Calu3 (cell line): ENCODE results near the gene HYI. TPM values are rescaled to one million over a fixed set of nuclear protein-coding genes. Genes with fewer than 3 reads are reported as not detected.

ENCODE experiments used
- BruUV-seq: library from RNA; stranded (reverse); fragments of 400-500 nt; replicated peaks from 2 replicates; lab custom pipeline; 2021; lab: Mats Ljungman, UMichigan
- CTCF ChIA-PET: fragments of 300-600 bp; sonication (Branson Sonifier 250); formaldehyde crosslinking; loops from one replicate; lab custom pipeline; 2022; ENCODE audit warnings: antibody characterized with exemption; lab: Charles Lee
- DNase-seq: peaks from one replicate; pipeline ENCODE4 v3.0.0; 2022
- H3K27ac Mint-ChIP-seq: one replicate; pipeline ENCODE4 v1.8.0; 2022; ENCODE audit warnings: mixed read lengths; ENCODE audit not compliant: unreplicated experiment
- H3K27me3 Mint-ChIP-seq: one replicate; pipeline ENCODE4 v1.8.0; 2022; ENCODE audit warnings: mixed read lengths; ENCODE audit not compliant: unreplicated experiment
- H3K36me3 Mint-ChIP-seq: one replicate; pipeline ENCODE4 v1.8.0; 2022; ENCODE audit warnings: mild to moderate bottlenecking, moderate library complexity, mixed read lengths; ENCODE audit not compliant: insufficient read depth, unreplicated experiment
- H3K4me1 Mint-ChIP-seq: one replicate; pipeline ENCODE4 v1.8.0; 2022; ENCODE audit warnings: mild to moderate bottlenecking, low read depth, mixed read lengths; ENCODE audit not compliant: unreplicated experiment
- H3K4me3 Mint-ChIP-seq: one replicate; pipeline ENCODE4 v1.8.0; 2022; ENCODE audit warnings: mild to moderate bottlenecking, low read depth, moderate library complexity, mixed read lengths; ENCODE audit not compliant: unreplicated experiment
- H3K9me3 Mint-ChIP-seq: one replicate; pipeline ENCODE4 v1.8.0; 2022; ENCODE audit warnings: low read depth, mixed read lengths; ENCODE audit not compliant: unreplicated experiment
- intact Hi-C: fragments of 100-400 bp; cut with micrococcal nuclease; formaldehyde crosslinking; loops from one replicate; pipeline ENCODE4 v1.10.0; 2022; ENCODE audit not compliant: unreplicated experiment
- total RNA-seq: library from RNA; stranded (reverse); gene quantifications from 2 replicates; pipeline ENCODE4 v1.2.3, GENCODE V29; 2022
- TF ChIP-seq, protein P1 (sequence below): fragments of 200-600 bp; IDR thresholded peaks from one replicate; pipeline ENCODE4 v1.8.0; 2022; ENCODE audit warnings: antibody characterized with exemption; ENCODE audit not compliant: unreplicated experiment

HYI gene
- total RNA-seq, 1 experiment from 2014 or later: 67.4 TPM

- CTCF ChIA-PET: interaction anchor here (1.7 kb wide), 1 partner anchor 12 kb away, joined by 4 read pairs; no protein-coding TSS in a partner anchor
- Mint-ChIP-seq H3K27ac (no peak overlapping the region), H3K4me1 (peaks cover 17% of the 10 kb centered on the region), H3K4me3 (no peak overlapping the region), H3K36me3 (peaks cover 65% of the 10 kb centered on the region), H3K27me3 (no peaks in the 10 kb centered on the region), H3K9me3 (no peaks in the 10 kb centered on the region)
- BruUV-seq: no TSS peak
- no peak for DNase-seq
- TF ChIP-seq, protein P1, sequence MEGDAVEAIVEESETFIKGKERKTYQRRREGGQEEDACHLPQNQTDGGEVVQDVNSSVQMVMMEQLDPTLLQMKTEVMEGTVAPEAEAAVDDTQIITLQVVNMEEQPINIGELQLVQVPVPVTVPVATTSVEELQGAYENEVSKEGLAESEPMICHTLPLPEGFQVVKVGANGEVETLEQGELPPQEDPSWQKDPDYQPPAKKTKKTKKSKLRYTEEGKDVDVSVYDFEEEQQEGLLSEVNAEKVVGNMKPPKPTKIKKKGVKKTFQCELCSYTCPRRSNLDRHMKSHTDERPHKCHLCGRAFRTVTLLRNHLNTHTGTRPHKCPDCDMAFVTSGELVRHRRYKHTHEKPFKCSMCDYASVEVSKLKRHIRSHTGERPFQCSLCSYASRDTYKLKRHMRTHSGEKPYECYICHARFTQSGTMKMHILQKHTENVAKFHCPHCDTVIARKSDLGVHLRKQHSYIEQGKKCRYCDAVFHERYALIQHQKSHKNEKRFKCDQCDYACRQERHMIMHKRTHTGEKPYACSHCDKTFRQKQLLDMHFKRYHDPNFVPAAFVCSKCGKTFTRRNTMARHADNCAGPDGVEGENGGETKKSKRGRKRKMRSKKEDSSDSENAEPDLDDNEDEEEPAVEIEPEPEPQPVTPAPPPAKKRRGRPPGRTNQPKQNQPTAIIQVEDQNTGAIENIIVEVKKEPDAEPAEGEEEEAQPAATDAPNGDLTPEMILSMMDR: no peak
- intact Hi-C loops: no loop called here
These were observed 11.0 kb downstream of the HYI start for GRCh38 chr1:43442756-43443155.

GRCh38 chr1:43441894-43442637 is 11.7 kb downstream of the HYI start:
- CTCF ChIA-PET: interaction anchor here (1.7 kb wide), 1 partner anchor 12 kb away, joined by 4 read pairs; no protein-coding TSS in a partner anchor
- H3K4me3 Mint-ChIP-seq: no peak overlapping the region
- intact Hi-C loops: no loop called here

GRCh38 chr1:43441166-43441893 is 12.4 kb downstream of the HYI start:
- intact Hi-C loops: no loop called here
- DNase-seq: no peak
- H3K36me3 Mint-ChIP-seq: peaks cover 58% of the 10 kb centered on the region
- TF ChIP-seq, protein P1: no peak
- H3K4me1 Mint-ChIP-seq: peaks cover 17% of the 10 kb centered on the region
- CTCF ChIA-PET: no interaction called here
- no peaks in the 10 kb centered on the region for H3K27me3 Mint-ChIP-seq
- BruUV-seq: no TSS peak
- H3K9me3 Mint-ChIP-seq: no peaks in the 10 kb centered on the region
- no peak overlapping the region for H3K4me3 Mint-ChIP-seq
- no peak overlapping the region for H3K27ac Mint-ChIP-seq

More at GRCh38 chr1:43441894-43442637, 11.7 kb downstream of the HYI start:
- Mint-ChIP-seq H3K27ac (no peak overlapping the region), H3K9me3 (no peaks in the 10 kb centered on the region), H3K4me1 (peaks cover 17% of the 10 kb centered on the region), H3K36me3 (peaks cover 65% of the 10 kb centered on the region), H3K27me3 (no peaks in the 10 kb centered on the region)
- no peak for DNase-seq
- TF ChIP-seq, protein P1: no peak
- BruUV-seq: no TSS peak

GRCh38 chr1:43440358-43440757 is 13.4 kb downstream of the HYI start:
- H3K27me3 Mint-ChIP-seq: no peaks in the 10 kb centered on the region

More at GRCh38 chr1:43440358-43440757, 13.4 kb downstream of the HYI start:
- no peak for DNase-seq
- BruUV-seq: no TSS peak
- Mint-ChIP-seq H3K9me3 (no peaks in the 10 kb centered on the region), H3K27ac (no peak overlapping the region), H3K36me3 (peaks cover 50% of the 10 kb centered on the region), H3K4me1 (peaks cover 11% of the 10 kb centered on the region), H3K4me3 (no peak overlapping the region)
- TF ChIP-seq, protein P1: no peak
- intact Hi-C loops: no loop called here
- CTCF ChIA-PET: interaction anchor here (0.7 kb wide), 1 partner anchor 15 kb away, joined by 3 read pairs; no protein-coding TSS in a partner anchor
